IMR-90 (cell line): Measurements from ENCODE around the gene TMEM135. TPM values are rescaled to one million over a fixed set of nuclear protein-coding genes. Genes with fewer than 3 reads are reported as not detected.

Source experiments
- ATAC-seq: fragments of 200-7000 bp; cut with Tn5 transposase; 2 replicates; pipeline ENCODE4 v1.9.1; 2020; ENCODE audit warnings: low read depth, mild to moderate bottlenecking, moderate library complexity
- BruUV-seq: library from RNA; stranded (reverse); fragments of 400-500 nt; replicated peaks from 2 replicates; lab custom pipeline; 2021; lab: Mats Ljungman, UMichigan
- CTCF ChIA-PET: fragments of 300-600 bp; formaldehyde crosslinking; extraction: SDS; loops from one replicate; lab custom pipeline; 2021; ENCODE audit warnings: antibody characterized with exemption; lab: Yijun Ruan, JAX
- POLR2A ChIA-PET: fragments of 300-600 bp; sonication (Branson Sonifier 250); formaldehyde crosslinking; loops from one replicate; lab custom pipeline; 2022; ENCODE audit warnings: antibody characterized with exemption; ENCODE audit not compliant: unreplicated experiment; lab: Charles Lee
- DNase-seq: peaks from one replicate; pipeline ENCODE4 v3.0.0; 2013
- H2AFZ ChIP-seq: replicated peaks from 2 replicates; pipeline ENCODE3; 2013; ENCODE audit warnings: low read length, mild to moderate bottlenecking; ENCODE audit not compliant: poor library complexity
- H2AK5ac ChIP-seq: 2 replicates; pipeline ENCODE4 v1.6.1; 2013; ENCODE audit warnings: low read depth, low read length, inconsistent platforms
- H2AK9ac ChIP-seq: replicated peaks from 2 replicates; pipeline ENCODE3; 2013; ENCODE audit warnings: mild to moderate bottlenecking, low read depth, low read length, moderate library complexity; ENCODE audit not compliant: poor library complexity
- H2BK120ac ChIP-seq: 2 replicates; pipeline ENCODE4 v1.6.1; 2013; ENCODE audit warnings: low read depth, low read length, inconsistent platforms
- H2BK15ac ChIP-seq: 3 replicates; pipeline ENCODE4 v1.6.1; 2013; ENCODE audit warnings: low read depth, low read length, inconsistent platforms
- H2BK20ac ChIP-seq: 2 replicates; pipeline ENCODE4 v1.6.1; 2013; ENCODE audit warnings: low read depth, mild to moderate bottlenecking, inconsistent platforms, low read length, moderate library complexity
- H2BK5ac ChIP-seq: 2 replicates; pipeline ENCODE4 v1.6.1; 2013; ENCODE audit warnings: mild to moderate bottlenecking, low read depth, low read length, inconsistent platforms; ENCODE audit not compliant: poor library complexity, severe bottlenecking
- H3K14ac ChIP-seq: replicated peaks from 2 replicates; pipeline ENCODE4 v1.6.1; 2013; ENCODE audit warnings: low read depth, low read length, inconsistent platforms
- H3K18ac ChIP-seq: 2 replicates; pipeline ENCODE4 v1.6.1; 2013; ENCODE audit warnings: low read depth, low read length, control low read depth
- H3K23ac ChIP-seq: 2 replicates; pipeline ENCODE4 v1.6.1; 2013; ENCODE audit warnings: low read depth, low read length, inconsistent platforms
- H3K27ac ChIP-seq: 2 replicates; pipeline ENCODE4 v1.5.1; 2013; ENCODE audit warnings: mild to moderate bottlenecking, control low read depth, low read length; ENCODE audit not compliant: insufficient read depth
- H3K27me3 ChIP-seq: 2 replicates; pipeline ENCODE4 v1.6.1; 2013; ENCODE audit warnings: low read length; ENCODE audit not compliant: control insufficient read depth, insufficient read depth
- H3K36me3 ChIP-seq: 2 replicates; pipeline ENCODE4 v1.6.1; 2013; ENCODE audit warnings: low read length, mixed read lengths; ENCODE audit not compliant: control insufficient read depth, insufficient read depth
- H3K4ac ChIP-seq: 2 replicates; pipeline ENCODE4 v1.6.1; 2013; ENCODE audit warnings: low read depth, low read length, inconsistent platforms
- H3K4me1 ChIP-seq: 2 replicates; pipeline ENCODE4 v1.6.1; 2013; ENCODE audit warnings: low read length, mixed read lengths; ENCODE audit not compliant: control insufficient read depth, insufficient read depth
- H3K4me2 ChIP-seq: 2 replicates; pipeline ENCODE4 v1.6.1; 2013; ENCODE audit warnings: low read depth, mild to moderate bottlenecking, control low read depth, low read length, moderate library complexity
- H3K4me3 ChIP-seq: 2 replicates; pipeline ENCODE4 v1.5.1; 2013; ENCODE audit warnings: low read depth, mild to moderate bottlenecking, control low read depth, low read length, moderate library complexity; ENCODE audit not compliant: insufficient read depth
- H3K56ac ChIP-seq: 2 replicates; pipeline ENCODE4 v1.6.1; 2013; ENCODE audit warnings: low read length, inconsistent platforms; ENCODE audit not compliant: insufficient read depth; ENCODE audit errors: extremely low read depth
- H3K79me1 ChIP-seq, 2 experiments: 2 replicates each; pipeline ENCODE4 v1.6.1; 2013; ENCODE audit warnings: low read length in 2 of 2, inconsistent platforms in 1 of 2, low read depth in 1 of 2
- H3K9ac ChIP-seq: 2 replicates; pipeline ENCODE4 v1.6.1; 2013; ENCODE audit warnings: low read depth, low read length, control low read depth
- H3K9me1 ChIP-seq: 2 replicates; pipeline ENCODE4 v1.6.1; 2013; ENCODE audit warnings: low read length, inconsistent platforms; ENCODE audit not compliant: insufficient read depth
- H3K9me3 ChIP-seq: 2 replicates; pipeline ENCODE4 v1.6.1; 2013; ENCODE audit warnings: low read length; ENCODE audit not compliant: control insufficient read depth, insufficient read depth
- H4K20me1 ChIP-seq: 2 replicates; pipeline ENCODE4 v1.6.1; 2013; ENCODE audit warnings: low read length, inconsistent platforms; ENCODE audit not compliant: insufficient read depth
- H4K5ac ChIP-seq: 2 replicates; pipeline ENCODE4 v1.6.1; 2013; ENCODE audit warnings: mild to moderate bottlenecking, low read depth, low read length, control low read depth
- H4K8ac ChIP-seq, 2 experiments: 2 replicates each; pipeline ENCODE4 v1.6.1; 2013; ENCODE audit warnings: low read depth in 2 of 2, low read length in 2 of 2, control low read depth in 1 of 2, inconsistent platforms in 1 of 2
- H4K91ac ChIP-seq: 2 replicates; pipeline ENCODE4 v1.6.1; 2013; ENCODE audit warnings: low read depth, low read length, inconsistent platforms; ENCODE audit not compliant: insufficient read depth
- CEBPB ChIP-seq: IDR thresholded peaks from 2 replicates; pipeline ENCODE4 v1.6.1; 2012; ENCODE audit warnings: low read depth, low read length, improper control_type of control experiment
- CTCF ChIP-seq: conservative IDR thresholded peaks from 2 replicates; pipeline ENCODE4 v1.5.1; 2012; ENCODE audit warnings: mild to moderate bottlenecking, low read depth, low read length, improper control_type of control experiment
- ELK1 ChIP-seq: fragments of 150-350 bp; IDR thresholded peaks from 2 replicates; pipeline ENCODE4 v1.6.1; 2016; ENCODE audit warnings: low read depth, mild to moderate bottlenecking, low read length, moderate library complexity, borderline replicate concordance
- MAZ ChIP-seq: IDR thresholded peaks from 2 replicates; pipeline ENCODE4 v1.6.1; 2012; ENCODE audit warnings: low read depth, mild to moderate bottlenecking, low read length, improper control_type of control experiment, moderate library complexity, borderline replicate concordance
- RAD21 ChIP-seq: IDR thresholded peaks from 2 replicates; pipeline ENCODE4 v1.6.1; 2012; ENCODE audit warnings: low read length, improper control_type of control experiment
- RFX5 ChIP-seq: IDR thresholded peaks from 2 replicates; pipeline ENCODE4 v1.8.0; 2012; ENCODE audit warnings: low read depth, mild to moderate bottlenecking, low read length, moderate library complexity
- SMC3 ChIP-seq: fragments of 150-350 bp; IDR thresholded peaks from 2 replicates; pipeline ENCODE4 v1.6.1; 2016; ENCODE audit warnings: low read depth, mild to moderate bottlenecking, antibody characterized with exemption, low read length, moderate library complexity
- USF2 ChIP-seq: fragments of 150-350 bp; IDR thresholded peaks from 2 replicates; pipeline ENCODE4 v1.6.1; 2017; ENCODE audit warnings: mild to moderate bottlenecking, antibody characterized with exemption, low read length, low read depth
- WGBS, 2 experiments: methylation state at CpG; one replicate each; pipeline versions ENCODE4 v1.1.5 to v1.1.7; 2013; ENCODE audit warnings: missing lambda C conversion rate in 2 of 2; ENCODE audit not compliant: insufficient read length in 1 of 2; ENCODE audit errors: extremely low coverage in 2 of 2; 5-methylcytosine and 5-hydroxymethylcytosine counted together
- dilution Hi-C: fragments of 300-500 bp; cut with HindIII; formaldehyde crosslinking; loops from one replicate; pipeline ENCODE4 v1.14.3; 2018; ENCODE audit warnings: low sequenced_read_pairs; ENCODE audit not compliant: unreplicated experiment
- in situ Hi-C: fragments of 300-500 bp; cut with MboI; formaldehyde crosslinking; loops from 3 replicates; pipeline ENCODE4 v1.14.3; 2019; ENCODE audit warnings: low sequenced_read_pairs, inconsistent platforms, mixed read lengths
- intact Hi-C: fragments of 100-400 bp; cut with micrococcal nuclease; formaldehyde crosslinking; loops from 2 replicates; pipeline ENCODE4 v1.10.0; 2022
- polyA plus RNA-seq, 3 experiments: library from polyadenylated mRNA; depleted of rRNA; stranded (reverse); fragments of >200 nt; gene quantifications; 2 replicates each; pipeline ENCODE4 v1.2.3, GENCODE V29; 2012; ENCODE audit warnings: low replicate concordance in 1 of 3
- total RNA-seq: library from RNA; depleted of rRNA; stranded (reverse); fragments of >200 nt; gene quantifications from 2 replicates; pipeline ENCODE4 v1.2.3, GENCODE V29; 2012

Gene TMEM135
- total and polyA plus RNA-seq, 2 of the 4 experiments (the other 2 are of a cell fraction): 3.9 to 5.9 TPM

- H3K9me3 ChIP-seq: no peaks in the 10 kb centered on the region
- H2AK5ac ChIP-seq: no peak overlapping the region
- H4K5ac ChIP-seq: no peak overlapping the region
- intact Hi-C loops (no loop called here), in situ Hi-C loops (no loop called here), dilution Hi-C loops (no loop called here)
- H3K14ac ChIP-seq: no peak overlapping the region
- no peak overlapping the region for H3K4me3 ChIP-seq
- ChIA-PET POLR2A (no interaction called here), CTCF (no interaction called here)
- no peak overlapping the region for H3K18ac ChIP-seq
- peaks cover 6% of the 10 kb centered on the region for H3K4me1 ChIP-seq
- peak; percentile 56 for ATAC-seq
- TF ChIP-seq CTCF (no peak), RAD21 (no peak), CEBPB (no peak), RFX5 (no peak), MAZ (no peak), USF2 (no peak), ELK1 (no peak), SMC3 (no peak)
- BruUV-seq: no TSS peak
- H3K36me3 ChIP-seq: no peaks in the 10 kb centered on the region
- no peaks in the 10 kb centered on the region for H4K20me1 ChIP-seq
- H3K27me3 ChIP-seq: no peaks in the 10 kb centered on the region; the same call in 1 of the 2 replicates
- H2BK120ac ChIP-seq: no peak overlapping the region
- no peak overlapping the region for H3K4ac ChIP-seq
- no peak overlapping the region for H4K91ac ChIP-seq
- H3K9me1 ChIP-seq: no peaks in the 10 kb centered on the region
- no peak overlapping the region for H2BK15ac ChIP-seq
- DNase-seq: peak; percentile 21
- H2AK9ac ChIP-seq: no peak overlapping the region
- no peak overlapping the region for H2BK5ac ChIP-seq
- no peaks in the 10 kb centered on the region for H3K79me1 ChIP-seq
- no peak overlapping the region for H3K4me2 ChIP-seq
- no peak overlapping the region for H4K8ac ChIP-seq
- no peak overlapping the region for H3K56ac ChIP-seq
- no peak overlapping the region for H3K27ac ChIP-seq
- no peak overlapping the region for H2AFZ ChIP-seq
- H3K9ac ChIP-seq: no peak overlapping the region
- H3K23ac ChIP-seq: no peak overlapping the region
- H2BK20ac ChIP-seq: no peak overlapping the region
- no CpG with 5 or more reads among the region's 1 CpG for WGBS, 2 experiments
Measured at GRCh38 chr11:86990031-86990430, 47.7 kb upstream of the TMEM135 start.
